DND-41 (cell line): Measurements from ENCODE around the gene NDUFS6.

Experiments
- ATAC-seq: fragments of 200-7000 bp; cut with Tn5 transposase; 3 replicates; pipeline ENCODE4 v1.9.1; 2021; ENCODE audit warnings: low read depth; ENCODE audit not compliant: insufficient read depth
- DNase-seq: peaks from one replicate; pipeline ENCODE4 v3.0.0-alpha.2; 2020
- H2AFZ ChIP-seq: 2 replicates; pipeline ENCODE4 v1.6.0; 2012; ENCODE audit warnings: low read depth, low read length
- H3K27ac ChIP-seq: 2 replicates; pipeline ENCODE4 v1.5.1; 2012; ENCODE audit warnings: low read length, inconsistent platforms
- H3K27me3 ChIP-seq: fragments of 200-600 bp; sonication (generic); 2 replicates; pipeline ENCODE4 v1.6.0; 2012; ENCODE audit warnings: low read length, mild to moderate bottlenecking, inconsistent platforms; ENCODE audit not compliant: insufficient read depth, poor library complexity
- H3K36me3 ChIP-seq: 2 replicates; pipeline ENCODE4 v1.5.1; 2012; ENCODE audit warnings: low read length, inconsistent platforms; ENCODE audit not compliant: insufficient read depth
- H3K4me1 ChIP-seq: 2 replicates; pipeline ENCODE4 v1.5.1; 2012; ENCODE audit warnings: mild to moderate bottlenecking, low read length; ENCODE audit not compliant: insufficient read depth
- H3K4me2 ChIP-seq: 2 replicates; pipeline ENCODE4 v1.6.0; 2012; ENCODE audit warnings: mild to moderate bottlenecking, moderate library complexity, low read length, inconsistent platforms; ENCODE audit not compliant: insufficient read depth
- H3K4me3 ChIP-seq, 2 experiments: fragments of 200-600 bp in 1 of 2; shearing (Covaris generic) in 1 of 2; 2 replicates each; pipeline ENCODE4 v1.5.1; 2012 to 2016; ENCODE audit warnings: inconsistent platforms in 2 of 2, low read length in 2 of 2, mild to moderate bottlenecking in 2 of 2, low read depth in 1 of 2, moderate library complexity in 1 of 2
- H3K79me2 ChIP-seq: 2 replicates; pipeline ENCODE4 v1.6.0; 2012; ENCODE audit warnings: low read length, inconsistent platforms; ENCODE audit not compliant: insufficient read depth
- H3K9ac ChIP-seq: 2 replicates; pipeline ENCODE4 v1.6.0; 2012; ENCODE audit warnings: low read depth, mild to moderate bottlenecking, inconsistent platforms, low read length, moderate library complexity
- H3K9me3 ChIP-seq: 2 replicates; pipeline ENCODE4 v1.5.1; 2012; ENCODE audit warnings: low read length, moderate library complexity, mild to moderate bottlenecking, inconsistent platforms; ENCODE audit not compliant: insufficient read depth, severe bottlenecking
- H4K20me1 ChIP-seq: 2 replicates; pipeline ENCODE4 v1.6.0; 2012; ENCODE audit warnings: low read length; ENCODE audit not compliant: insufficient read depth
- CTCF ChIP-seq: IDR thresholded peaks from 2 replicates; pipeline ENCODE4 v1.5.1; 2012; ENCODE audit warnings: borderline replicate concordance, low read length, moderate library complexity, mild to moderate bottlenecking; ENCODE audit not compliant: poor library complexity, severe bottlenecking; ENCODE audit errors: extremely low read depth
- EZH2 ChIP-seq: IDR thresholded peaks from 3 replicates; pipeline ENCODE4 v1.6.1; 2012; ENCODE audit warnings: borderline replicate concordance, low read depth, mild to moderate bottlenecking, moderate library complexity, low read length, inconsistent platforms; ENCODE audit not compliant: severe bottlenecking

NDUFS6 gene

GRCh38 chr5:1801222-1801966, at the start of gene NDUFS6:
TSS of gene NDUFS6 (plus strand) at chr5:1801407. CDS start at chr5:1801418, 11 bp downstream.
- DNase-seq (peak; percentile 79), ATAC-seq (peak; percentile 63)
- H4K20me1 ChIP-seq, result peaks cover 57% of the 10 kb centered on the region; the same call in 1 of the 2 replicates
- no peaks in the 10 kb centered on the region for H3K27me3 ChIP-seq
- peak within 1 kb of the TSS; percentile 88 for H2AFZ ChIP-seq
- peak within 1 kb of the TSS; percentile 83 for H3K27ac ChIP-seq
- H3K4me1 ChIP-seq, result peaks cover 44% of the 10 kb centered on the region
- H3K4me3 ChIP-seq, result peak within 1 kb of the TSS; percentile 92 to 97
- peaks cover 87% of the 10 kb centered on the region for H3K79me2 ChIP-seq
- peak within 1 kb of the TSS; percentile 99 for H3K4me2 ChIP-seq
- TF ChIP-seq EZH2, result no peak
- peak; percentile 11 for TF ChIP-seq CTCF
- no peaks in the 10 kb centered on the region for H3K9me3 ChIP-seq
- peaks cover 65% of the 10 kb centered on the region for H3K36me3 ChIP-seq
- peak within 1 kb of the TSS; percentile 96 for H3K9ac ChIP-seq

- Histone ChIP-seq H3K4me3 (no peak overlapping the region), H3K9me3 (no peaks in the 10 kb centered on the region), H2AFZ (no peak overlapping the region), H4K20me1 (no peaks in the 10 kb centered on the region), H3K27me3 (peaks cover 13% of the 10 kb centered on the region), H3K27ac (no peak overlapping the region), H3K9ac (no peak overlapping the region), H3K79me2 (no peaks in the 10 kb centered on the region), H3K4me1 (no peaks in the 10 kb centered on the region), H3K4me2 (no peak overlapping the region), H3K36me3 (no peaks in the 10 kb centered on the region)
- DNase-seq, result no peak
- ATAC-seq, result no peak
- TF ChIP-seq EZH2 (no peak), CTCF (no peak)
Observed at GRCh38 chr5:1751864-1752822, 49.1 kb upstream of the NDUFS6 start.

- no peak overlapping the region for H3K9ac ChIP-seq
- ATAC-seq, result no peak
- DNase-seq, result no peak
- peaks cover 13% of the 10 kb centered on the region for H3K27me3 ChIP-seq
- no peak for TF ChIP-seq CTCF
- no peak for TF ChIP-seq EZH2
- H2AFZ ChIP-seq, result no peak overlapping the region
- H3K9me3 ChIP-seq, result no peaks in the 10 kb centered on the region
- no peak overlapping the region for H3K4me2 ChIP-seq
- H3K79me2 ChIP-seq, result no peaks in the 10 kb centered on the region
- no peak overlapping the region for H3K27ac ChIP-seq
- no peak overlapping the region for H3K4me3 ChIP-seq
- no peaks in the 10 kb centered on the region for H3K36me3 ChIP-seq
- no peaks in the 10 kb centered on the region for H3K4me1 ChIP-seq
- H4K20me1 ChIP-seq, result no peaks in the 10 kb centered on the region
Observed at GRCh38 chr5:1752881-1753280, 48.3 kb upstream of the NDUFS6 start.
